Transverse colon (tissue), 4 donors: Measurements from ENCODE around the gene CACNA1G. TPM values are rescaled to one million over a fixed set of nuclear protein-coding genes. Genes with fewer than 3 reads are reported as not detected.

Source experiments
- DNase-seq: peaks from one replicate; pipeline ENCODE4 v3.0.0-alpha.2; 2019
- H3K27ac ChIP-seq, 4 donors: fragments of 200-600 bp; sonication (generic); 2 replicates each; pipeline ENCODE4 v1.5.1; 2016 to 2018; ENCODE audit warnings: inconsistent platforms in 4 of 4
- H3K27me3 ChIP-seq: fragments of 200-600 bp; sonication (generic); 2 replicates; pipeline ENCODE4 v1.5.1; 2017; ENCODE audit warnings: inconsistent platforms
- H3K36me3 ChIP-seq, 4 donors: fragments of 200-600 bp; sonication (generic); 2 replicates each; pipeline ENCODE4 v1.5.1; 2017 to 2019; ENCODE audit warnings: inconsistent platforms in 4 of 4
- H3K4me1 ChIP-seq, 4 donors: fragments of 200-600 bp; sonication (generic); 2 replicates each; pipeline ENCODE4 v1.5.1; 2017 to 2020; ENCODE audit warnings: inconsistent platforms in 4 of 4
- H3K4me3 ChIP-seq, 4 donors: fragments of 200-600 bp; sonication (generic); 1 replicate in 1 of 4; 2 replicates in 3 of 4; pipeline versions ENCODE4 v1.5.1 to v1.6.1; 2017 to 2019; ENCODE audit warnings: inconsistent platforms in 4 of 4
- H3K9me3 ChIP-seq, 2 donors: fragments of 200-600 bp; sonication (generic); 2 replicates each; pipeline ENCODE4 v1.5.1; 2017 to 2019; ENCODE audit warnings: inconsistent platforms in 2 of 2
- CTCF ChIP-seq, 5 experiments: fragments of 200-600 bp in 3 of 5; fragments of 450-650 bp in 2 of 5; sonication (generic) in 3 of 5; IDR thresholded peaks; 1 replicate in 2 of 5; 2 replicates in 3 of 5; pipeline ENCODE4 v1.5.1; 2016 to 2017; ENCODE audit warnings: antibody characterized with exemption in 5 of 5, inconsistent platforms in 3 of 5, mild to moderate bottlenecking in 2 of 5, moderate library complexity in 1 of 5
- EP300 ChIP-seq: sonication (generic); formaldehyde crosslinking; IDR thresholded peaks from one replicate; pipeline ENCODE4 v1.6.1; 2017; ENCODE audit warnings: antibody characterized with exemption, low read depth
- POLR2A ChIP-seq: fragments of 450-650 bp; IDR thresholded peaks from one replicate; pipeline ENCODE4 v1.6.1; 2016; ENCODE audit warnings: antibody characterized with exemption, mild to moderate bottlenecking, moderate library complexity
- POLR2AphosphoS5 ChIP-seq, 3 donors: sonication (generic); formaldehyde crosslinking; IDR thresholded peaks; one replicate each; pipeline ENCODE4 v1.6.1; 2016; ENCODE audit warnings: antibody characterized with exemption in 3 of 3
- WGBS, 2 donors: methylation state at CpG; one replicate each; pipeline ENCODE4 v1.1.5; 2018; ENCODE audit warnings: low coverage in 1 of 2; 5-methylcytosine and 5-hydroxymethylcytosine counted together
- in situ Hi-C, 4 donors: fragments of 200-750 bp; cut with MboI; loops; one replicate each; pipeline versions ENCODE4 v1.15.0 to v1.15.1; 2017; ENCODE audit warnings: low sequenced_read_pairs in 3 of 4, low pct_ligation_motif_present in 1 of 4, low pct_unique_long_range_greater_than_20kb in 1 of 4
- intact Hi-C: fragments of 100-400 bp; cut with DNase I; formaldehyde crosslinking; loops from one replicate; pipeline ENCODE4 v1.15.1; 2023; ENCODE audit warnings: low total_unique reads
- total RNA-seq, 4 donors: library from RNA; depleted of rRNA; stranded (reverse); fragments of >200 nt; gene quantifications; one replicate each; pipeline ENCODE4 v1.1.0, GENCODE V29; 2016

CACNA1G gene
- total RNA-seq, 4 donors from 2014 or later = 0.14 TPM; not detected in 3

- 83% methylated on average over 2 of the region's 2 CpGs; no CpG with 5 or more reads in 1 of the 2 donors for WGBS, 2 donors
- Histone ChIP-seq H3K4me1 (peaks cover 0 to 8% (median 0%) of the 10 kb centered on the region in 4 donors), H3K4me3 (no peak overlapping the region), H3K27ac (no peak overlapping the region), H3K27me3 (no peaks in the 10 kb centered on the region), H3K36me3 (no peaks in the 10 kb centered on the region), H3K9me3 (no peaks in the 10 kb centered on the region)
- intact Hi-C loops = no loop called here
- TF ChIP-seq CTCF (IDR thresholded peaks at IDR 0.05) = no peak
- no peak for TF ChIP-seq EP300
- TF ChIP-seq POLR2A = no peak
- no peak for TF ChIP-seq POLR2AphosphoS5 (IDR thresholded peaks at IDR 0.05)
- no peak for DNase-seq
- in situ Hi-C loops = no loop called here
These were observed 37.3 kb upstream of the CACNA1G start for GRCh38 chr17:50523208-50523607.

GRCh38 chr17:50524838-50525237 is 35.7 kb upstream of the CACNA1G start:
- in situ Hi-C loops (loop anchor here in 2 of 4 donors (25.0 kb wide), 2 partner anchors 312 to 437 kb away; partner anchors contain the start of gene WFIKKN2 (in 1 of the 2)), intact Hi-C loops (no loop called here)
- no peak for DNase-seq
- H3K27ac ChIP-seq = no peak overlapping the region
- no peak overlapping the region for H3K4me3 ChIP-seq
- H3K27me3 ChIP-seq = no peaks in the 10 kb centered on the region
- no peaks in the 10 kb centered on the region for H3K36me3 ChIP-seq
- no peak for TF ChIP-seq CTCF (IDR thresholded peaks at IDR 0.05)
- no peak for TF ChIP-seq POLR2A
- no peak for TF ChIP-seq POLR2AphosphoS5 (IDR thresholded peaks at IDR 0.05)
- no peak for TF ChIP-seq EP300
- 92% methylated on average over 18 of the region's 18 CpGs; no CpG with 5 or more reads in 1 of the 2 donors for WGBS, 2 donors
- H3K4me1 ChIP-seq = no peaks in the 10 kb centered on the region
- H3K9me3 ChIP-seq = no peaks in the 10 kb centered on the region

GRCh38 chr17:50527155-50527762 is 33.3 kb upstream of the CACNA1G start:
- in situ Hi-C loops (loop anchor here in 2 of 4 donors (25.0 kb wide), 2 partner anchors 310 to 435 kb away; partner anchors contain the start of gene WFIKKN2 (in 1 of the 2)), intact Hi-C loops (no loop called here)
- no peak for DNase-seq
- Histone ChIP-seq H3K4me3 (no peak overlapping the region), H3K9me3 (no peaks in the 10 kb centered on the region), H3K27me3 (peaks cover 16% of the 10 kb centered on the region), H3K4me1 (peaks cover 0 to 5% (median 3%) of the 10 kb centered on the region in 4 donors), H3K36me3 (no peaks in the 10 kb centered on the region), H3K27ac (no peak overlapping the region)
- no peak for TF ChIP-seq EP300
- no peak for TF ChIP-seq POLR2AphosphoS5 (IDR thresholded peaks at IDR 0.05)
- TF ChIP-seq CTCF (IDR thresholded peaks at IDR 0.05) = no peak
- no peak for TF ChIP-seq POLR2A
- WGBS, 2 donors = 50 to 57% methylated on average over 2 to 5 of the region's 5 CpGs

- H3K27ac ChIP-seq = no peak overlapping the region
- no peak for DNase-seq
- H3K27me3 ChIP-seq = peaks cover 24% of the 10 kb centered on the region
- TF ChIP-seq POLR2A (no peak), POLR2AphosphoS5 (IDR thresholded peaks at IDR 0.05) (no peak), CTCF (IDR thresholded peaks at IDR 0.05) (no peak), EP300 (no peak)
- in situ Hi-C loops = loop anchor here in 2 of 4 donors (25.0 kb wide), 2 partner anchors 309 to 434 kb away; partner anchors contain the start of gene WFIKKN2 (in 1 of the 2)
- no peaks in the 10 kb centered on the region for H3K36me3 ChIP-seq
- H3K9me3 ChIP-seq = no peaks in the 10 kb centered on the region
- 46 to 50% methylated on average over 2 to 4 of the region's 4 CpGs for WGBS, 2 donors
- no peak overlapping the region for H3K4me3 ChIP-seq
- intact Hi-C loops = no loop called here
- peaks cover 4 to 12% (median 6%) of the 10 kb centered on the region in 4 donors for H3K4me1 ChIP-seq
These were observed 32.5 kb upstream of the CACNA1G start for GRCh38 chr17:50527949-50528474.
